ENCODE data around the gene BIRC2. TPM values are rescaled to one million over a fixed set of nuclear protein-coding genes. Genes with fewer than 3 reads are reported as not detected.

BIRC2 gene
- total RNA-seq, 2 experiments from 2014 or later: 107 to 109 TPM

GRCh38 chr11:102401905-102402304 is 54.9 kb downstream of the BIRC2 start:
- ChIA-PET CTCF (interaction anchor here (1.3 to 2.1 kb wide), 3 partner anchors 8 to 108 kb away, joined by 3 to 5 read pairs (median 4); no protein-coding TSS in a partner anchor), POLR2A (interaction anchor here (0.7 to 1.8 kb wide), 4 partner anchors 9 to 85 kb away, joined by 3 to 4 read pairs (median 4); no protein-coding TSS in a partner anchor)
- Histone ChIP-seq H3K36me3 (ENCODE audit: insufficient read depth, low read length) (peaks cover 68% of the 10 kb centered on the region), H3K27me3 (ENCODE audit: control insufficient read depth in 1 of 2, insufficient read depth in 2 of 2, low read length in 2 of 2) (no peaks in the 10 kb centered on the region), H3K4me3 (ENCODE audit: low read length) (no peak overlapping the region), H3K27ac (ENCODE audit: low read depth in 1 of 2, low read length in 2 of 2) (no peak overlapping the region), H3K9me3 (ENCODE audit: control insufficient read depth in 1 of 2, insufficient read depth in 1 of 2, low read length in 2 of 2) (peaks cover 0 to 4% of the 10 kb centered on the region in 2 experiments), H3K4me1 (ENCODE audit: insufficient read depth, low read length) (peaks cover 32% of the 10 kb centered on the region)
- H3K27me3 Mint-ChIP-seq: no peaks in the 10 kb centered on the region
- H3K4me1 Mint-ChIP-seq (ENCODE audit: low read depth): peaks cover 69% of the 10 kb centered on the region
- TF ChIP-seq CTCF (IDR thresholded peaks at IDR 0.05): no peak
- H3K36me3 Mint-ChIP-seq (ENCODE audit: low read depth): peaks cover 85% of the 10 kb centered on the region
- H3K27ac Mint-ChIP-seq: peak overlapping the region; percentile 73
- H3K9me3 Mint-ChIP-seq: no peaks in the 10 kb centered on the region
- ATAC-seq (ENCODE audit: poor library complexity) (no peak), DNase-seq (no peak)
- no peak overlapping the region for H3K4me3 Mint-ChIP-seq
- intact Hi-C loops (cut with DNase I, micrococcal nuclease): no loop called here

GRCh38 chr11:102402548-102402947 is 55.5 kb downstream of the BIRC2 start:
- peaks cover 69% of the 10 kb centered on the region for H3K4me1 Mint-ChIP-seq (ENCODE audit: low read depth)
- H3K27me3 Mint-ChIP-seq: no peaks in the 10 kb centered on the region
- H3K9me3 Mint-ChIP-seq: no peaks in the 10 kb centered on the region
- DNase-seq (no peak), ATAC-seq (ENCODE audit: poor library complexity) (no peak)
- POLR2A ChIA-PET: interaction anchor here (1.8 kb wide), 1 partner anchor 49 kb away, joined by 4 read pairs; no protein-coding TSS in a partner anchor
- TF ChIP-seq CTCF (IDR thresholded peaks at IDR 0.05): no peak
- Histone ChIP-seq H3K4me3 (ENCODE audit: low read length) (no peak overlapping the region), H3K27ac (ENCODE audit: low read depth in 1 of 2, low read length in 2 of 2) (no peak overlapping the region), H3K27me3 (ENCODE audit: control insufficient read depth in 1 of 2, insufficient read depth in 2 of 2, low read length in 2 of 2) (no peaks in the 10 kb centered on the region), H3K4me1 (ENCODE audit: insufficient read depth, low read length) (peaks cover 38% of the 10 kb centered on the region), H3K9me3 (ENCODE audit: control insufficient read depth in 1 of 2, insufficient read depth in 1 of 2, low read length in 2 of 2) (peaks cover 0 to 4% of the 10 kb centered on the region in 2 experiments), H3K36me3 (ENCODE audit: insufficient read depth, low read length) (peaks cover 62% of the 10 kb centered on the region)
- intact Hi-C loops (cut with DNase I, micrococcal nuclease): no loop called here
- no peak overlapping the region for H3K4me3 Mint-ChIP-seq
- peaks cover 86% of the 10 kb centered on the region for H3K36me3 Mint-ChIP-seq (ENCODE audit: low read depth)
- CTCF ChIA-PET: interaction anchor here (1.3 to 2.1 kb wide), 3 partner anchors 9 to 61 kb away, joined by 4 to 5 read pairs (median 4); no protein-coding TSS in a partner anchor
- H3K27ac Mint-ChIP-seq: peak overlapping the region; percentile 73

GRCh38 chr11:102405501-102405900 is 58.5 kb downstream of the BIRC2 start:
- no peaks in the 10 kb centered on the region for H3K9me3 Mint-ChIP-seq
- H3K27ac Mint-ChIP-seq: peak overlapping the region; percentile 73
- DNase-seq (no peak), ATAC-seq (ENCODE audit: poor library complexity) (no peak)
- peaks cover 86% of the 10 kb centered on the region for H3K36me3 Mint-ChIP-seq (ENCODE audit: low read depth)
- TF ChIP-seq CTCF (IDR thresholded peaks at IDR 0.05): no peak
- H3K4me3 Mint-ChIP-seq: no peak overlapping the region
- intact Hi-C loops (cut with DNase I, micrococcal nuclease): no loop called here
- peaks cover 81% of the 10 kb centered on the region for H3K4me1 Mint-ChIP-seq (ENCODE audit: low read depth)
- Histone ChIP-seq H3K36me3 (ENCODE audit: insufficient read depth, low read length) (peaks cover 54% of the 10 kb centered on the region), H3K4me1 (ENCODE audit: insufficient read depth, low read length) (peaks cover 53% of the 10 kb centered on the region), H3K4me3 (ENCODE audit: low read length) (no peak overlapping the region), H3K9me3 (ENCODE audit: control insufficient read depth in 1 of 2, insufficient read depth in 1 of 2, low read length in 2 of 2) (no peaks in the 10 kb centered on the region), H3K27ac (ENCODE audit: low read depth in 1 of 2, low read length in 2 of 2) (no peak overlapping the region), H3K27me3 (ENCODE audit: control insufficient read depth in 1 of 2, insufficient read depth in 2 of 2, low read length in 2 of 2) (no peaks in the 10 kb centered on the region)
- no peaks in the 10 kb centered on the region for H3K27me3 Mint-ChIP-seq
- ChIA-PET POLR2A (no interaction called here), CTCF (interaction anchor here (0.6 kb wide), 1 partner anchor 15 kb away, joined by 3 read pairs; no protein-coding TSS in a partner anchor)
